IMR-90 (cell line): ENCODE data around the gene SERPINF2. TPM values are rescaled to one million over a fixed set of nuclear protein-coding genes. Genes with fewer than 3 reads are reported as not detected.

ENCODE experiments used
- ATAC-seq: fragments of 200-7000 bp; cut with Tn5 transposase; 2 replicates; pipeline ENCODE4 v1.9.1; 2020; ENCODE audit warnings: low read depth, mild to moderate bottlenecking, moderate library complexity
- BruUV-seq: library from RNA; stranded (reverse); fragments of 400-500 nt; replicated peaks from 2 replicates; lab custom pipeline; 2021; lab: Mats Ljungman, UMichigan
- CTCF ChIA-PET: fragments of 300-600 bp; formaldehyde crosslinking; extraction: SDS; loops from one replicate; lab custom pipeline; 2021; ENCODE audit warnings: antibody characterized with exemption; lab: Yijun Ruan, JAX
- POLR2A ChIA-PET: fragments of 300-600 bp; sonication (Branson Sonifier 250); formaldehyde crosslinking; loops from one replicate; lab custom pipeline; 2022; ENCODE audit warnings: antibody characterized with exemption; ENCODE audit not compliant: unreplicated experiment; lab: Charles Lee
- DNase-seq: peaks from one replicate; pipeline ENCODE4 v3.0.0; 2013
- H2AFZ ChIP-seq: replicated peaks from 2 replicates; pipeline ENCODE3; 2013; ENCODE audit warnings: low read length, mild to moderate bottlenecking; ENCODE audit not compliant: poor library complexity
- H2AK5ac ChIP-seq: 2 replicates; pipeline ENCODE4 v1.6.1; 2013; ENCODE audit warnings: low read depth, low read length, inconsistent platforms
- H2AK9ac ChIP-seq: replicated peaks from 2 replicates; pipeline ENCODE3; 2013; ENCODE audit warnings: mild to moderate bottlenecking, low read depth, low read length, moderate library complexity; ENCODE audit not compliant: poor library complexity
- H2BK120ac ChIP-seq: 2 replicates; pipeline ENCODE4 v1.6.1; 2013; ENCODE audit warnings: low read depth, low read length, inconsistent platforms
- H2BK15ac ChIP-seq: 3 replicates; pipeline ENCODE4 v1.6.1; 2013; ENCODE audit warnings: low read depth, low read length, inconsistent platforms
- H2BK20ac ChIP-seq: 2 replicates; pipeline ENCODE4 v1.6.1; 2013; ENCODE audit warnings: low read depth, mild to moderate bottlenecking, inconsistent platforms, low read length, moderate library complexity
- H2BK5ac ChIP-seq: 2 replicates; pipeline ENCODE4 v1.6.1; 2013; ENCODE audit warnings: mild to moderate bottlenecking, low read depth, low read length, inconsistent platforms; ENCODE audit not compliant: poor library complexity, severe bottlenecking
- H3K14ac ChIP-seq: replicated peaks from 2 replicates; pipeline ENCODE4 v1.6.1; 2013; ENCODE audit warnings: low read depth, low read length, inconsistent platforms
- H3K18ac ChIP-seq: 2 replicates; pipeline ENCODE4 v1.6.1; 2013; ENCODE audit warnings: low read depth, low read length, control low read depth
- H3K23ac ChIP-seq: 2 replicates; pipeline ENCODE4 v1.6.1; 2013; ENCODE audit warnings: low read depth, low read length, inconsistent platforms
- H3K27ac ChIP-seq: 2 replicates; pipeline ENCODE4 v1.5.1; 2013; ENCODE audit warnings: mild to moderate bottlenecking, control low read depth, low read length; ENCODE audit not compliant: insufficient read depth
- H3K27me3 ChIP-seq: 2 replicates; pipeline ENCODE4 v1.6.1; 2013; ENCODE audit warnings: low read length; ENCODE audit not compliant: control insufficient read depth, insufficient read depth
- H3K36me3 ChIP-seq: 2 replicates; pipeline ENCODE4 v1.6.1; 2013; ENCODE audit warnings: low read length, mixed read lengths; ENCODE audit not compliant: control insufficient read depth, insufficient read depth
- H3K4ac ChIP-seq: 2 replicates; pipeline ENCODE4 v1.6.1; 2013; ENCODE audit warnings: low read depth, low read length, inconsistent platforms
- H3K4me1 ChIP-seq: 2 replicates; pipeline ENCODE4 v1.6.1; 2013; ENCODE audit warnings: low read length, mixed read lengths; ENCODE audit not compliant: control insufficient read depth, insufficient read depth
- H3K4me2 ChIP-seq: 2 replicates; pipeline ENCODE4 v1.6.1; 2013; ENCODE audit warnings: low read depth, mild to moderate bottlenecking, control low read depth, low read length, moderate library complexity
- H3K4me3 ChIP-seq: 2 replicates; pipeline ENCODE4 v1.5.1; 2013; ENCODE audit warnings: low read depth, mild to moderate bottlenecking, control low read depth, low read length, moderate library complexity; ENCODE audit not compliant: insufficient read depth
- H3K56ac ChIP-seq: 2 replicates; pipeline ENCODE4 v1.6.1; 2013; ENCODE audit warnings: low read length, inconsistent platforms; ENCODE audit not compliant: insufficient read depth; ENCODE audit errors: extremely low read depth
- H3K79me1 ChIP-seq, 2 experiments: 2 replicates each; pipeline ENCODE4 v1.6.1; 2013; ENCODE audit warnings: low read length in 2 of 2, inconsistent platforms in 1 of 2, low read depth in 1 of 2
- H3K9ac ChIP-seq: 2 replicates; pipeline ENCODE4 v1.6.1; 2013; ENCODE audit warnings: low read depth, low read length, control low read depth
- H3K9me1 ChIP-seq: 2 replicates; pipeline ENCODE4 v1.6.1; 2013; ENCODE audit warnings: low read length, inconsistent platforms; ENCODE audit not compliant: insufficient read depth
- H3K9me3 ChIP-seq: 2 replicates; pipeline ENCODE4 v1.6.1; 2013; ENCODE audit warnings: low read length; ENCODE audit not compliant: control insufficient read depth, insufficient read depth
- H4K20me1 ChIP-seq: 2 replicates; pipeline ENCODE4 v1.6.1; 2013; ENCODE audit warnings: low read length, inconsistent platforms; ENCODE audit not compliant: insufficient read depth
- H4K5ac ChIP-seq: 2 replicates; pipeline ENCODE4 v1.6.1; 2013; ENCODE audit warnings: mild to moderate bottlenecking, low read depth, low read length, control low read depth
- H4K8ac ChIP-seq, 2 experiments: 2 replicates each; pipeline ENCODE4 v1.6.1; 2013; ENCODE audit warnings: low read depth in 2 of 2, low read length in 2 of 2, control low read depth in 1 of 2, inconsistent platforms in 1 of 2
- H4K91ac ChIP-seq: 2 replicates; pipeline ENCODE4 v1.6.1; 2013; ENCODE audit warnings: low read depth, low read length, inconsistent platforms; ENCODE audit not compliant: insufficient read depth
- CEBPB ChIP-seq: IDR thresholded peaks from 2 replicates; pipeline ENCODE4 v1.6.1; 2012; ENCODE audit warnings: low read depth, low read length, improper control_type of control experiment
- NFE2L2 ChIP-seq: fragments of 150-350 bp; IDR thresholded peaks from 2 replicates; pipeline ENCODE4 v1.6.1; 2016; ENCODE audit warnings: low read depth, mild to moderate bottlenecking, low read length
- WGBS, 2 experiments: methylation state at CpG; one replicate each; pipeline versions ENCODE4 v1.1.5 to v1.1.7; 2013; ENCODE audit warnings: missing lambda C conversion rate in 2 of 2; ENCODE audit not compliant: insufficient read length in 1 of 2; ENCODE audit errors: extremely low coverage in 2 of 2; 5-methylcytosine and 5-hydroxymethylcytosine counted together
- dilution Hi-C: fragments of 300-500 bp; cut with HindIII; formaldehyde crosslinking; loops from one replicate; pipeline ENCODE4 v1.14.3; 2018; ENCODE audit warnings: low sequenced_read_pairs; ENCODE audit not compliant: unreplicated experiment
- in situ Hi-C: fragments of 300-500 bp; cut with MboI; formaldehyde crosslinking; loops from 3 replicates; pipeline ENCODE4 v1.14.3; 2019; ENCODE audit warnings: low sequenced_read_pairs, inconsistent platforms, mixed read lengths
- intact Hi-C: fragments of 100-400 bp; cut with micrococcal nuclease; formaldehyde crosslinking; loops from 2 replicates; pipeline ENCODE4 v1.10.0; 2022
- polyA plus RNA-seq, 3 experiments: library from polyadenylated mRNA; depleted of rRNA; stranded (reverse); fragments of >200 nt; gene quantifications; 2 replicates each; pipeline ENCODE4 v1.2.3, GENCODE V29; 2012; ENCODE audit warnings: low replicate concordance in 1 of 3
- total RNA-seq: library from RNA; depleted of rRNA; stranded (reverse); fragments of >200 nt; gene quantifications from 2 replicates; pipeline ENCODE4 v1.2.3, GENCODE V29; 2012
- TF ChIP-seq, protein P1 (sequence below): fragments of 150-350 bp; IDR thresholded peaks from 2 replicates; pipeline ENCODE4 v1.6.1; 2017; ENCODE audit warnings: mild to moderate bottlenecking, antibody characterized with exemption, low read length, low read depth

Gene SERPINF2
- total and polyA plus RNA-seq, 2 of the 4 experiments (the other 2 are of a cell fraction) = not detected

DNA sequence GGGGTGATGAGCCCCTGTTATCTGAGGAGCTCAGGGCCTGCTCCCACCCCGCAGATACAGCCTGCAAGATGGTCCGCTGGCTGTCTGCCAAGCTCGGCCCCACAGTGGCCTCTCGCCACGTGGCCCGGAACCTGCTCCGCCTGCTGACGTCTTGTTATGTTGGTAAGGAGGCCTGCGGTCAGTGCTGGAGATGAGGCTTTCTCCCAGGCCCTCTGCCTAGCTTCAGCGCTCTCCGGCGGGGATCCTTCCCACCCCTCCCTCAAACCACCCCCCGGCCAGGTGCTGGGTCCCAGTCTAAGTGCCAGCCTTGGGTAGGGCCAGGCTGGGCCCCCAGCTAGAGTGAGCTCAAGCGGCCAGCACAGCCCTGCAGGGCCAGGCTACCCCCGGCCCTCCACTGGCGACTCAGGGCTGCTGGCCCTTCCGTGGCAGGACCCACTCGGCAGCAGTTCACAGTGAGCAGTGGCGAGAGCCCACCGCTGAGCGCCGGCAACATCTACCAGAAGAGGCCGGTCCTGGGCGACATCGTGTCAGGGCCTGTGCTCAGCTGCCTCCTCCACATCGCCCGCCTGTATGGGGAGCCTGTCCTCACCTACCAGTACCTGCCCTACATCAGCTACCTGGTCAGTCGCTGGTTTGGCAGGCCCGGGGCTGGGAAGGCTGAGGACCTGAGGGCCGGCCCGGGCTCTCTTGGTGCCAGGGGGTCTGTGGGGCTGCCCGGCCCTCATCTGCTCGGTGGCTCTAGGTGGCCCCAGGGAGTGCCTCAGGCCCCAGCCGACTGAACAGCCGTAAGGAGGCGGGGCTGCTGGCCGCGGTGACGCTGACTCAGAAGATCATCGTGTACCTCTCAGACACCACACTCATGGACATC is 12.1 kb upstream of the SERPINF2 start:
- H4K5ac ChIP-seq = no peak overlapping the region
- H4K20me1 ChIP-seq = no peaks in the 10 kb centered on the region
- H4K91ac ChIP-seq = no peak overlapping the region
- in situ Hi-C loops = no loop called here
- 93% methylated on average over 14 of the region's 40 CpGs; no CpG with 5 or more reads in 1 of the 2 experiments for WGBS, 2 experiments
- no peak overlapping the region for H4K8ac ChIP-seq
- peaks cover 6 to 19% of the 10 kb centered on the region in 2 experiments for H3K79me1 ChIP-seq
- BruUV-seq = no TSS peak
- dilution Hi-C loops = no loop called here
- no peak overlapping the region for H2BK15ac ChIP-seq
- peak overlapping the region; percentile 42 for H2AK9ac ChIP-seq
- H2AFZ ChIP-seq = no peak overlapping the region
- peaks cover 1% of the 10 kb centered on the region; the same call in 1 of the 2 replicates for H3K9me1 ChIP-seq
- peak; percentile 50 for DNase-seq
- ATAC-seq = no peak; the same call in 1 of the 2 replicates
- H2AK5ac ChIP-seq = no peak overlapping the region; the same call in 1 of the 2 replicates
- H3K14ac ChIP-seq = no peak overlapping the region
- no peak overlapping the region for H3K4ac ChIP-seq
- H2BK20ac ChIP-seq = no peak overlapping the region
- H3K27me3 ChIP-seq = no peaks in the 10 kb centered on the region
- ChIA-PET CTCF (no interaction called here), POLR2A (no interaction called here)
- no peak overlapping the region for H2BK120ac ChIP-seq
- no peak overlapping the region for H3K23ac ChIP-seq
- H3K36me3 ChIP-seq = peaks cover 34% of the 10 kb centered on the region; the same call in 1 of the 2 replicates
- no peak overlapping the region for H3K9ac ChIP-seq
- no peaks in the 10 kb centered on the region for H3K9me3 ChIP-seq
- intact Hi-C loops = no loop called here
- H2BK5ac ChIP-seq = no peak overlapping the region
- H3K4me2 ChIP-seq = no peak overlapping the region
- H3K56ac ChIP-seq = no peak overlapping the region
- H3K4me3 ChIP-seq = no peak overlapping the region
- TF ChIP-seq, protein P1, sequence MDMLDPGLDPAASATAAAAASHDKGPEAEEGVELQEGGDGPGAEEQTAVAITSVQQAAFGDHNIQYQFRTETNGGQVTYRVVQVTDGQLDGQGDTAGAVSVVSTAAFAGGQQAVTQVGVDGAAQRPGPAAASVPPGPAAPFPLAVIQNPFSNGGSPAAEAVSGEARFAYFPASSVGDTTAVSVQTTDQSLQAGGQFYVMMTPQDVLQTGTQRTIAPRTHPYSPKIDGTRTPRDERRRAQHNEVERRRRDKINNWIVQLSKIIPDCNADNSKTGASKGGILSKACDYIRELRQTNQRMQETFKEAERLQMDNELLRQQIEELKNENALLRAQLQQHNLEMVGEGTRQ = peak; percentile 57; the same call in 1 of the 2 replicates
- no peak for TF ChIP-seq NFE2L2
- TF ChIP-seq CEBPB = no peak
- H3K27ac ChIP-seq = no peak overlapping the region
- no peaks in the 10 kb centered on the region; the same call in 1 of the 2 replicates for H3K4me1 ChIP-seq
- no peak overlapping the region for H3K18ac ChIP-seq
